ENCODE measurements around the gene QDPR.

DNA sequence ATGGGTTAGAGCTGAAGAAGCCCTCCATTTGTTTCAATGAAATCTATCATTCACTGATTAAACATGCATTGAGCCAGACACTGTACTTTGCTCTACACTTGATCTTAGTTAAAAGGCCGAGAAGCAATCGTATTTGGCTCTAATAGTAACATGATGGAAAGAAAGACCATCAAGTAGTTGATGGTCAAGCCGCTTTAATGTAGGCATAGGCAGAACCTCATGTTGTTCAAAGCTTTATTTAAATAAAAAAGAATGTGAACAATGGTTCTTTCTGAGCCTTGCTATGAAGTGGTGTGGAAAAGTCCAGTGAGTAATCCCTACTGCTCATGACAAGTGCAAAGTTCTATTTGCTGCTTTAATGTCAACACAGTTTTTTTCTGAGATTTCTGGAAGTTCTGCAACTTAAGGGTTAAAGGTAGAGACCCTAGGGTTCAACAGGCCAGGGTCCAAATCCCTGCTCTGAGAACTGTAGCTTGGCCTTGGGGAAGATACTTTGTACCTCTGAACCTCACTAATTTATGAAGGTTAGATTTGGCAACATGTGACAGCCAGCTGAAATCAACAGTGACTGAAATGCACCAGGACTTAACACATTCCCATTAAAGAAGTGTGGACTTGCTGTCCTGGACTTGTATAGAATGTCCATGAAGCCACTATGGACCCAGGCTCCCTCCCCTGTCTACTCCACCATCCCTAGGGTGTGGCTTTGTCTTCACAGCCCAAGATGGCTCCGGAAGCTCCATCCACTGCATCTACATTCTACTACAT lies 47.2 kb upstream of the QDPR start:
- TF ChIP-seq CTCF (IDR thresholded peaks at IDR 0.05) (no peak), EZH2 (IDR thresholded peaks at IDR 0.05; ENCODE audit: borderline replicate concordance, insufficient read depth, low read depth, low read length, poor library complexity, severe bottlenecking) (no peak)

Data from B cell (primary cell).